Renal pelvis (tissue), 12 donors: Measurements from ENCODE around the gene CLDN24. TPM values are rescaled to one million over a fixed set of nuclear protein-coding genes. Genes with fewer than 3 reads are reported as not detected.

Experiments used
- DNase-seq: peaks from one replicate; pipeline ENCODE4 v3.0.0-alpha.2; 2013
- long read RNA-seq, 16 experiments: transcript quantifications; one replicate each; lab custom pipeline, GENCODE V29; 2026
- polyA plus RNA-seq, 3 donors: library from polyadenylated mRNA; unstranded; fragments of 120-200 nt; gene quantifications; one replicate each; pipeline ENCODE4 v1.2.1, GENCODE V29; 2013; ENCODE audit not compliant: insufficient read length in 3 of 3

CLDN24 gene
- under 1 TPM in 1 of 3 donors, not detected in 2; 0.64 TPM for polyA plus RNA-seq
- long read RNA-seq, donor 1 = 0 reads
- long read RNA-seq, donor 2 = 0 reads
- long read RNA-seq, donor 3 = 0 reads
- long read RNA-seq, donor 4 = 0 reads
- long read RNA-seq, donor 5 = 0 reads
- long read RNA-seq, donor 6 = 0 reads
- long read RNA-seq, donor 7, partial matches to known transcripts = 0 of 1 reads
- long read RNA-seq, donor 7, other reads (novel, unspliced or antisense) = 0 of 1 reads
- long read RNA-seq, donor 8, partial matches to known transcripts = 0 of 1 reads
- long read RNA-seq, donor 8, other reads (novel, unspliced or antisense) = 0 of 1 reads
- long read RNA-seq, donor 9 = 0 reads
- long read RNA-seq, donor 10 = 0 reads
- long read RNA-seq, donor 11 = 0 reads
- long read RNA-seq, donor 12 = 0 reads
- long read RNA-seq, donor 13 = 0 reads
- long read RNA-seq, donor 14 = 0 reads
- long read RNA-seq, donor 15 = 0 reads
- long read RNA-seq, donor 16 = 0 reads

DNA sequence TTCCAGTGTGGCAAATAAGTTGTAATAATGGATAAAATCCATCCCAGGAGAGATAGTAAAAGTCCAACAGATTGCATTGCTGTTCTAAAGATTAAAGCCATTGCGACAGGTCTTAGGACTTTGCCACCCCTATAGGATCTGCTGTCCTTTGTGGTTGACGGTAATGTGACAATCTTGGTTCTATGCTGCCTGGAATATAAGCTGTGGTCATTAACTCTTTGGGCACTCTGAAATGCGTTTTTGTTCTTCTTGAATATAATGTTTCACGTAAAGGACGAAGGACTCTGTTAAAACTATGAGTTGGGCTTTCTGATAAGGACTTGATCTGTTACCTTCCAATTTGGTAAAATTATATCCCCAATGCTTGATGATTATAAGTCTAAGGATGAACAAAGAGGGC is at the start of gene CLDN24:
Gene CLDN24 (minus strand): TSS at position 101 of the 400 bp plus-strand sequence. CDS start 0 bp downstream, at position 101.
- no peak for DNase-seq

DNA sequence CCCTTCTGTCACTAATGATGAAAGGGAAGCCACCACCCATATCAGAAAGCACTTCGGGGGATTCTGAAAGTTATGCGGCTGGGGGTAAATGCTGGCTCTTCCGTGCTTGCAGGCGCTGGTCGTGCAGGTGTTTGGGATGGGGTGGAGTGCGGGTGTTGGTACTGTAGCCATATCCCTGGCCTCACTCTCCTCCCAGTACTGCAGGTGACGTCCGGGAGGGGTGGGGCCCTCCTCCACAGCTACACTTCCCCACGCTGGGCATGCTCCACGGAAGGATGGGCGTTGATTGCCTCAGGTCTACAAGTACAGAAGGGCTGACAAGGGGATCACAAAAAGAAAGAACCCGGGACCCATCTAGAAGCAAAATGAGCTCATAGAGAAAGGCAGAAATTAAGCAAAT is 48.6 kb upstream of the CLDN24 start:
- no peak for DNase-seq

DNA sequence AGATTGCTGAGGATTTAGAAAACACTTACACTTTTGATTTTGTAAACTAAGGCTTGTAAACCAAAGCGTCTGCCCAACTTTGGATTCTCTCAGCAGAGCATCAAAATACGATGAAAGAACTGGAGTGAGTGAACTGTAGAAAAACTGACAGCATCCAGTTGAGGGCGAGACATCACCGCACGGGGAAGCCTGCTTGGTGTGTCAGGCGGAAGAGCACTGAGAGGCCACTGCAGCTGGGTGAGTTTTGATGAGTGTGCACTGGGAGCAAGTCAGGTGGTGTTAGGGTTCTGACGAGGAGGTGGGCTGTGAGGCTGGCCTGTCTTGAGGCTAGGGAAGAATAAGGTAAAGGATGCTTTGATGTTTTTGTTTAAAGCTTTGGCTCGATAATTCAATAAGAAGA is 46.8 kb upstream of the CLDN24 start:
- DNase-seq = no peak

DNA sequence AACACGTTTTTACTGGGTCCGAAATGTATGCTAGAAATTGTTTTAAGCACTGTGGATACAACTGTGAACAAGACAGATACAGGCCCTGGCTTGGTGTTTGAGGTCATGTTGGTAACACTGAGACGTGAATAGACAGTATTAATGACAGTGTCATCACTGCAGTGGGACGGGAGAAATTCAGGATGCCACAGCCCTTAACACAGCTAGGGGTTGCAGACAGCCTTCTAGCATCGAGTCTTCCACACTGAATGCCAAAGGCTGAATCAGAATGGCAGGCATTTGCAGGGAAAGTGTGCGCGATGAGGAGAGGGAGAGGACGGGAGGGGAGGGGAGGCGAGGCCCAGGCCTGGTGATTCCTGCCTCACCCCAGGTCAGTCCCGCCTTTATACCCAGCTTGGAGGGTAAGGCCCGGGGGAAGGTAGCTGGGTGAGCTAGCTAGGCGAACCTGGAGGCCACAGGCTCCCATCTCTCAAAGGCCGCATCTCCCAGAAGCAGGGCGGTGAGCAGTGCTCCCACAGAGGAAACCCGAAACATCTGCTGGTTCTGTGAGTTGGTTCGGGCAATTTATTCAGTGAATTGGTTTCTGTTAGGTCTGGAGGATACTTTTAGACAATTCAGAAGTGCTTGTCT is 44.1 kb upstream of the CLDN24 start:
- DNase-seq = no peak

GRCh38 chr4:183364025-183364424 is 41.8 kb upstream of the CLDN24 start:
- no peak for DNase-seq

- DNase-seq = no peak
Observed at GRCh38 chr4:183362916-183363542, 40.8 kb upstream of the CLDN24 start.

GRCh38 chr4:183362036-183362435 is 39.8 kb upstream of the CLDN24 start:
- DNase-seq = no peak

DNA sequence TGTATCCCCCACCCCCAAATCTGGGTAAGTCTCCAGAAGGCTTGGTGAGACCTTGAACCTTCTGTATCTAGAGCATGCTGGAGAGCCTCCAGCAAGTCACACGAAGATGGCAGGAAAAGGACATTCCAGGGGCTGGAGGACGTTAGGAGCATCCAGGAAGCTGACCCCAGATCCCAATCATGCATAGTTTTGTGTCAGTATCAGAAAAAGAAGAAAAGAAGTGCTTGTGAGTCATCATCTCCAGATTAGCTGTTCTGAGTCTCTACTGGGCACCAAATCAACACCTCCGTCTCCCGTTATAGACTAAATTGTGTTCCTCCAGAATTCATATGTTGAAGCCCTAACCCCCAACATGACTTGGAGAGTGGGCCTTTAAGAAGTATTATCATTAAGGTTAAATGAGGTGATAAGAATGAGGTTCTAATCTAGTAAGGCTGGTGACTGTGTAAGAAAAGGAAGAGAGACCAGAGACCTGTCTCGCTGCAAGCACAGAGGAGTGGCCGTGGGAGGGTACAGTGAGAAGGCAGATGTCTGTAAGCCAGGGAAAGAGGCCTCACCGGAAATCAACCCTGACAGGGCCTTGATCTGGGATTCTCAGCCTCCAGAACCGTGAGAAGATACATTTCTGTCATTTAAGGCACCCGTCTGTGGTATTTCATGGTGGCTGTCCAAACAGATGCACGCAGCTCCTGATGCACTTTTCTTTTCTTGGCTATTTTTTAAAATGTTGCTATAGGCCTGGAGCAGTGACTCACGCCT is 38.1 kb upstream of the CLDN24 start:
- no peak for DNase-seq

- no peak for DNase-seq
Observed at GRCh38 chr4:183358215-183358755, 36.1 kb upstream of the CLDN24 start.

DNA sequence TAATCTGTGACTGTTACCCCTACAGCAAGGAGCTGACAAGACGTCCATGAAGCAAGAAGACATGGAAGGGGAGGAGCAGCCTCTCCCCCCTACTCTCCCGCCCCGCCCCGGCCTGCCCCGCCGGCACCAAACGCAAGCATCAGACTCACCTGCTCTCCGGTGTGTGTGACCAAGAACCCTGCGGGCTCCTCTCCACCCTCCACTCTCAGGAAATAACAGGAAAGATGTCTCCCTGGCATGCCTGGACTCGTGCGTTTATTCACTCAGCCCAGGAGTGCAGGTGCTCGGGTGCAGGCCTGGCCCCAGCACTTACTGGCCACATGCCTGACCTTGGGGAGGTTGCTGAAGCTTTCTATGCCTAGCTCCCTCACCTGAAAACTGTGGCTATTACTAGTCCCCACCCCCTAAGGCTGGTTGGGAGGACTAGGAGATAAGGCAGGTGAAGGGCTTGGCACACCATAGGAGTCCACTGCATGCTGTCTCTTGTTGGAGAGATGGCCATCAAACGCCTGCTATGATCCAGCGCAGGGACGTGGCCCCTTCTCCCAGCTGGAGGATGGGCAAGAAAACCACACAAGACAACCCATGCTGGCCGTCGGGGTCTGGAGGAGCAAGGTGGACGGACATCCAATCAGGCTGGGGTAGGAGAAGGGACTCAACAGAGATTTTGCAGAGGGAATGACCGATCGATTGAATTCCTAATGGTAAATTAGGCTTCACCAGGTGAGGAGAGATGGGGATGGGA is 34.9 kb upstream of the CLDN24 start:
- no peak for DNase-seq

DNA sequence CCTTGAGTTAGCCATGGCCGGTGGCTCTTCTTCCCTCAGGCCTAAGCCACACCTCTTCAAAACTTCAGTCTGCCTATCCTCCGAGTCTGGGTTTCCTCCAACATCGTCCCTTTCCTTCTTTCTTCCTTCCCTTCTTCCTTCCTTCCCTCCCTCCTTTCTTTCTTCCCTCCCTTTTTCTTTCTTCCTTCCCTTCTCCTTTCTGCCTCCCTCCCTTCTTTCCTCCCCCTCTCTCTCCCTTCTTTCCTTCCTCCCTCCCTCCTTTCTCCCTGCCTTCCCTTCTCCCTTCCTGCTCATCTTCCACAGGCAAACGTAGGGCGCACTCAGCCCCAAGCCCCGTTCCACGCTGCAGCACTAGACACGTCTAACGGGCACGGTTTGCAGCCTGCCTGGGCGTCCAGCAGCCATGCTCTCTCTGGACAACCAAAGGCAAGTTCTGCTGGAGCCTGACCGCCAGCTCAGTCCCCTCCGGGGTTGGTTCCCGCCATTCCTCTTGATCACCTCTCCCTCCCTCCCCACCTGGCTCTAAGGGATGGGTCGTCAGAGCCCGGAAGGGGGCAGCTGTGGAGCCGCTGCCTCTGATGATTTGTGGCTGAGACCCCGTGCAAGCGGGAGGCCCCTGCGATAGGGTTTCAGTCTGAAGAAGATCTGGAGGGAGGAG is 34.1 kb upstream of the CLDN24 start:
- no peak for DNase-seq

DNA sequence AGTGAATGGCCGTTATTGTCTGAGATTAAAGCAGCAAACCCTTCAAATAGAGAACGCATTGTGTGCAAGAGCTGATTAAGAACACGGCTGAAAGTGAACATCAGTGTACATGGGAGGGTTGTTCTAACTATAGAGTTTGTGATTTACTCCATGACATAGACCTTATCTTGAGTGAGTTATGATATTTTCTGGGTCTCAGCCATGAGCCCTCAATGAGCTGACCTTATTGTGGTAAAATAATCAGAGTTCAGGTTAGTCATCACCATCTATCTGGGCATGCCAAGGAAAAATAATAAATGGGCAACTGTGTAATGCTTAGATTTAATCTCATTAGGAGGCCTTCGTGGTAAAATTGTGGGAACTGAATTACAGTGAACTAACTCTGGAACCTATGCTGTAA is 33.2 kb upstream of the CLDN24 start:
- no peak for DNase-seq

GRCh38 chr4:183354219-183354618 is 32.0 kb upstream of the CLDN24 start:
- DNase-seq = no peak

DNA sequence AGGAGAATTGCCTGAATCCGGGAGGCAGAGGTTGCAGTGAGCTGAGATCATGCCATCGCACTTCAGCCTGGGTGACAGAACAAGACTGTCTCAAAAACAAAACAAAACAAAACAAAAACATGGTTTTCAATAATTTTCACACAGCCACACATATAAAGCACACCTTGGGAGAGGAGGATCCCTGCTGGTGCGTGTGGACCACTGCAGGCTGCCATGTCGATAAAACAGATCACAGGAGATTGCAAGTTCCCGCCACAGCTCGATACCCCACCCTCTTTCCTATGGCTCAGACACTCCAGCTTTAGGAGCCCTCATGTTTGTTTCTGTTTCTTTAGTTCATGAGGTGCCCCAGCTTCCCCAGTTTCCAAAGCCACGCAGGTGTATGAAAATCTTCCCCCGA is 31.3 kb upstream of the CLDN24 start:
- no peak for DNase-seq

DNA sequence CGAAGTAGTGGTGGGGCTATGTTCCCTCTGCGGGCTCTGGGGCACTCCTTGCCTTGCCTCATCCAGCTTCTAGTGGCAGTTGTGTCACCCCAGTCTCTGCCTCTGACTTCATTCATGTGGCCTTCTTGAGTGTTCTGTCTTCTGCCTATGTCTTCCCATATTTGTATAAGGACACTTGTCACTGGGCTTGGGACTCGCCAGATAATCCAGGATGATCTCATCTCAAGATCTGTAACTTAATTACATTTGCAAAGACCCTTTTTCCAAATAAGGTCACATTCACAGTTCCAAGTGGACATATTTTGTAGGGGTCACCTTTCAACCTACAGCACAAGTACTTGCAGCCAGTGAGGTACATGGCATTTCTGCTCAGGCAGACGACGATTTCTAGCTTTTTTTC is 30.3 kb upstream of the CLDN24 start:
- DNase-seq = no peak

GRCh38 chr4:183350317-183351071 is 28.3 kb upstream of the CLDN24 start:
- no peak for DNase-seq

DNA sequence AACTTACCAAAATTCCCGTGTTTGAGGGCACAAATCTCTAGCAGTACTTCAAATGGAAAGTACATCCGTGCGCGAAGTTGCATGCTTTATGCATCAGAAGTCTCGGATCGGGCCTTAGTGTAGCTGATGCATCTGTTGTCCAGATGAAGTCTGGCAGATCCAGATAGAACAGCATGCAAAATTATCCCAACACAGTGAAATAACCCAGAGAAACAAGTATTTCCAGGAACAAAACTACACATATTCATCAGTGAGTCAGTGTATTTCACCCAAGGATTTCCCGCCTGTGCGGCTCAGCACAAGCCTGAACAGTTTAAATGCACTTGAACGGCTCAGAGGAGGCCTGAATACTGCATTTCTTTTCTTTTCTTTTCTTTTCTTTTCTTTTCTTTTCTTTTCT is 27.4 kb upstream of the CLDN24 start:
- DNase-seq = no peak

DNA sequence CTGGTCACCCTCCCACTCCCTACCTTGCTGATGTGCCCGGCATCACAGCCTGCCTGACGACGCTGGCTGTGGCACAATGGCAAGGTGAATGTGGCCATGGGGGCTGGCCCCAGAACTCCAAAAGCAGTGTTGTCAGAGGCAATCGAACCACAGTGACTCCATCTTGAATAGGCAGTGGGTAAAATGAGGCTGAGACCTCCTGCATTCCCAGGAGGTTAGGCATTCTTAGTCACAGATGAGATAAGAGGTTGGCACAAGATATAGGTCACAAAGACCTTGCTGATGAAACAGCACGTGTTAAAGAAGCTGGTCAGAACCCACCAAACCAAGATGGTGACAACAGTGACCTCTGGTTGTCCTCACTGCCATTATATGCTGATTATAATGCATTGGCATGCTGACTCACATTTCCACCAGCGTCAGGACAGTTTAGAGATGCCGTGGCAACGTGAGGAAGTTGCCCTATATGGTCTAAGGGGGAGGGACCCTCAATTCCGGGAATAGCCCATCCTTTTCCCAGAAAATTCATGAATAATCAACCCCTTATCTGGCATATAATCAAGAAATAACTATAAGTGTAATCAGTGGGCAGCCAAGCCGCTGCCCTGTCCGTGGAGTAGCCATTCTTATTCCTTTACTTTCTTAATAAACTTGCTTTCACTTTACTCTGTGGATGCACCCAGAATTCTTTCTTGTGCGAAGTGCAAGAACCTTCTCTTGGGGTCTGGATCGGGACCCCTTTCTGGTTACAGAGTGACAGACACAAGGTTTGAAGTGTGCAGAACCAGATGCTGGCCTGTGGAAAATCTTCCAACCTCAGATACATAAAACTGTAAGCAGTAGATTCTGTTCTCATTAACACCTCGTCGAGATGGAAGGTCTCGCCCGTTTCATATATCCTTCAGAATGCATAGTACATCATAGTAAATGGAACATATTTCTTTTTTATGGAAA is 26.8 kb upstream of the CLDN24 start:
- no peak for DNase-seq

DNA sequence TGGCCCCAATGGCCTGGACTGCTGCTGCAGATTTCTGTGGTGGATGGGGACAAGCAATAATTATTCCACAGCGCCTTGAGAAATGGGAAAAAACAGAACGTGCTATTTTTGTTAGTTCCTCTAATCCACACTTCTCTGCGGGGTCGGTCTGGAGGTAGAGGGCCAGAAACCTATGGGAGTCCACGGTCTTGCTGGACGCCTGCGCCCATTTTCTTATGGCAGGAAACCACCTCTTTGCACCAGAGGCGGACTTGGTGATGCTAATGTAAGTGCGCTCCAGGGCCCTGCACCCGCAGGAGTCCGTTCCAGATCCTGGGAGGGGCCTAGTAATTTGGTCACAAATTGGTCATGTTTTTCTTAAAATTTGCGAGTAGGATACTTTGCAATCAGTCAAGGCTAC is 25.9 kb upstream of the CLDN24 start:
- no peak for DNase-seq
